IMR-90 (cell line): Measurements from ENCODE around the gene DIAPH2.

ENCODE experiments used
- CEBPB ChIP-seq: IDR thresholded peaks from 2 replicates; pipeline ENCODE4 v1.6.1; 2012; ENCODE audit warnings: low read depth, low read length, improper control_type of control experiment
- MAFK ChIP-seq: IDR thresholded peaks from 2 replicates; pipeline ENCODE4 v1.6.1; 2012; ENCODE audit warnings: low read depth, low read length, improper control_type of control experiment
- POLR2A ChIP-seq: IDR thresholded peaks from 2 replicates; pipeline ENCODE4 v1.6.1; 2012; ENCODE audit warnings: mild to moderate bottlenecking, low read depth, low read length
- RAD21 ChIP-seq: IDR thresholded peaks from 2 replicates; pipeline ENCODE4 v1.6.1; 2012; ENCODE audit warnings: low read length, improper control_type of control experiment
- SMC3 ChIP-seq: fragments of 150-350 bp; IDR thresholded peaks from 2 replicates; pipeline ENCODE4 v1.6.1; 2016; ENCODE audit warnings: low read depth, mild to moderate bottlenecking, antibody characterized with exemption, low read length, moderate library complexity
- TF ChIP-seq, protein P1 (sequence below): conservative IDR thresholded peaks from 2 replicates; pipeline ENCODE4 v1.5.1; 2012; ENCODE audit warnings: mild to moderate bottlenecking, low read depth, low read length, improper control_type of control experiment

DNA sequence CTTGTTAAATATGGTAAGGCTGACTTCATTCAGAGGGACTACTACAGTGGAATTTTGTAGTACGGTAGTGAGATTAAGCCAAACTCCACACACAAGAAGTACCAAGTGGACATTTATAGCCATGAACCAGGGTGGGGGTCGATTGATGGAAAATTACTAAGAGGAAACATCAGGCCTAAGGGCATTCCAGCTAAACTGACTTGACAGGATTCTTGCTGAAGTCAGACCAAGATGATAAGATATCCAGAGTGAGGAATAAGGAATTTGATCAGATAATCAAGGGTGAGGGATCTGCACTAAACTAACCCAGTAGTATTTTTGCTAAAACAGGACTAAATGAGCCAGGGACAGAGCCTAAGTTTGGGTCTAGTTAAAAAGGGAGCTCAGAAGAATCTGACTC lies 796.6 kb downstream of the DIAPH2 start:
- TF ChIP-seq RAD21, result no peak
- TF ChIP-seq SMC3, result no peak
- TF ChIP-seq, protein P1, sequence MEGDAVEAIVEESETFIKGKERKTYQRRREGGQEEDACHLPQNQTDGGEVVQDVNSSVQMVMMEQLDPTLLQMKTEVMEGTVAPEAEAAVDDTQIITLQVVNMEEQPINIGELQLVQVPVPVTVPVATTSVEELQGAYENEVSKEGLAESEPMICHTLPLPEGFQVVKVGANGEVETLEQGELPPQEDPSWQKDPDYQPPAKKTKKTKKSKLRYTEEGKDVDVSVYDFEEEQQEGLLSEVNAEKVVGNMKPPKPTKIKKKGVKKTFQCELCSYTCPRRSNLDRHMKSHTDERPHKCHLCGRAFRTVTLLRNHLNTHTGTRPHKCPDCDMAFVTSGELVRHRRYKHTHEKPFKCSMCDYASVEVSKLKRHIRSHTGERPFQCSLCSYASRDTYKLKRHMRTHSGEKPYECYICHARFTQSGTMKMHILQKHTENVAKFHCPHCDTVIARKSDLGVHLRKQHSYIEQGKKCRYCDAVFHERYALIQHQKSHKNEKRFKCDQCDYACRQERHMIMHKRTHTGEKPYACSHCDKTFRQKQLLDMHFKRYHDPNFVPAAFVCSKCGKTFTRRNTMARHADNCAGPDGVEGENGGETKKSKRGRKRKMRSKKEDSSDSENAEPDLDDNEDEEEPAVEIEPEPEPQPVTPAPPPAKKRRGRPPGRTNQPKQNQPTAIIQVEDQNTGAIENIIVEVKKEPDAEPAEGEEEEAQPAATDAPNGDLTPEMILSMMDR, result no peak
- no peak for TF ChIP-seq MAFK
- TF ChIP-seq POLR2A, result no peak
- TF ChIP-seq CEBPB, result no peak
